22Rv1 (cell line): Measurements from ENCODE around the gene ATAD5.

Experiments used
- H3K27ac ChIP-seq: fragments of 450-650 bp; 2 replicates; pipeline ENCODE4 v1.5.1; 2017
- CTCF ChIP-seq: fragments of 450-650 bp; IDR thresholded peaks from 2 replicates; pipeline ENCODE4 v1.5.1; 2017; ENCODE audit warnings: mild to moderate bottlenecking
- ZFX ChIP-seq: fragments of 450-650 bp; IDR thresholded peaks from 2 replicates; pipeline ENCODE4 v1.6.1; 2017; ENCODE audit warnings: antibody characterized with exemption, borderline replicate concordance

Gene ATAD5

DNA sequence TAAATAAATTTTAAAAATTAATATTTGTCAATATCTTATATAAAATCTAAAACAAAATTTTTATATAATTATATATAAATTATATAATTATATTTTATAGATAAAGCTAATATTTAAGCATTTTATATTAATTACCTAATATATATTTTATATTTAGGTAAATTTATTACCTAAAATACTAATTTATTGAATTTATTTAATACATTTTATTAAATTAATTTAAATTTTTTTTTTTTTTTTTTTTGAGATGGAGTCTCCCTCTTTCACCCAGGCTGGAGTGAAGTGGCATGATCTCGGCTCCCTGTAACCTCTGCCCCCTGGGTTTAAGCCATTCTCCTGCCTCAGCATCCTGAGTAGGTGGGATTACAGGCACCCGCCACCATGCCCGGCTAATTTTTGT, 22.4 kb downstream of the ATAD5 start:
- no peak overlapping the region for H3K27ac ChIP-seq
- no peak for TF ChIP-seq ZFX
- no peak for TF ChIP-seq CTCF

GRCh38 chr17:30858556-30859250, 26.9 kb downstream of the ATAD5 start:
- TF ChIP-seq CTCF (no peak), ZFX (no peak)
- H3K27ac ChIP-seq, result no peak overlapping the region

GRCh38 chr17:30864636-30865035, 32.9 kb downstream of the ATAD5 start:
- TF ChIP-seq ZFX (no peak), CTCF (no peak)
- no peak overlapping the region for H3K27ac ChIP-seq

DNA sequence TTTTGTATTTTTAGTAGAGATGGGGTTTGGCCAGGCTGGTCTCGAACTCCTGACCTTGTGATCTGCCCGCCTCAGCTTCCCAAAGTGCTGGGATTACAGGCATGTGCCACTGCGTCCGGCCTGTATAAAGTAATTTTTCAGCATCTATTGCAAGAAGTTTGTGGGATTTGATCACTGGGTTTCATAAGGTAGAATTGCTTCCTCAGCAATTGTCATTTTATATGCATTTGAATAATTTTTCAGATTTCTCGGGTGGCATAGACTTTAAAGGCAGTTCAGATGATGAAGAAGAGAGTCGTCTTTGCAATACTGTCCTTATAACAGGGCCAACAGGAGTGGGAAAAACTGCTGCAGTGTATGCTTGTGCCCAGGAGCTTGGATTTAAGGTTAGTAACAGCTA, 37.2 kb downstream of the ATAD5 start:
- no peak overlapping the region for H3K27ac ChIP-seq
- no peak for TF ChIP-seq ZFX
- no peak for TF ChIP-seq CTCF

DNA sequence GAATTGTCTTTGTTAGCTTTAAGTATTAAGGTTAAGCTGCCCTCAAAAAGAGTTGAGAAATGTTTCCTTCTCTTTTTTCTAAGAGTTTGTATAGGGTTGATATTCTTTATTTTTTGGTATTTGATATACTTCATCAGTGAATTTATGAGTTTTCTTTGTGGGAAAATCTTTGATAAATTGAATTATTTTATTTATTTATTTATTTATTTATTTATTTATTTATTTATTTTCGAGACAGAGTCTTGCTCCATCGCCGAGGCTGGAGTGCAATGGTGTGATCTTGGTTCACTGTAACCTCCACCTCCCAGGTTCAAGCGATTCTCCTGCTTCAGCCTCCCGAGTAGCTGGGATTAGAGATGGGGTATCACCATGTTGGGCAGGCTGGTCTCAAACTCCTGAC, 54.4 kb downstream of the ATAD5 start:
- H3K27ac ChIP-seq, result no peak overlapping the region
- TF ChIP-seq ZFX, result no peak
- TF ChIP-seq CTCF, result no peak

DNA sequence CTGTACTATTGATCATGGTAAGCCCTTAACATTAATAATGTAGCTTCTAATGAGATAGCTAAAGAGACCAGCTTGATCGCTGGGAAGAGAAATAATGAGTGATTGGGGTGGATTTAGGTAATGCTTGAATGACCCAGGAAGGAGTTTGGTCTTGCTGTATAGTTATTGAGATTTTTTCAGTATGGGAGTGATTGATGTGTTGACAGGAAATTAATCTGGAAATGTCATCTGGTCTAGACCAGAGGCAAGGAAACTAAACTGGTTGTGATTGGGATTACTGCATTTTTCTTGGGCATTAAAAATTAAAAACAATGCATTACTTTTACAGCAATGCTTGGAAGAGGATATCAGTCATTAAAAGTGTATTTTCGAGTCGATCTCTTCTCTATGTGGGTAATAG, 62.5 kb downstream of the ATAD5 start:
- no peak overlapping the region for H3K27ac ChIP-seq
- TF ChIP-seq ZFX (no peak), CTCF (no peak)

GRCh38 chr17:30897311-30897710, 65.5 kb downstream of the ATAD5 start:
- TF ChIP-seq CTCF, result no peak
- no peak for TF ChIP-seq ZFX
- H3K27ac ChIP-seq, result no peak overlapping the region
